Measurements from ENCODE around the gene PITHD1.

DNA sequence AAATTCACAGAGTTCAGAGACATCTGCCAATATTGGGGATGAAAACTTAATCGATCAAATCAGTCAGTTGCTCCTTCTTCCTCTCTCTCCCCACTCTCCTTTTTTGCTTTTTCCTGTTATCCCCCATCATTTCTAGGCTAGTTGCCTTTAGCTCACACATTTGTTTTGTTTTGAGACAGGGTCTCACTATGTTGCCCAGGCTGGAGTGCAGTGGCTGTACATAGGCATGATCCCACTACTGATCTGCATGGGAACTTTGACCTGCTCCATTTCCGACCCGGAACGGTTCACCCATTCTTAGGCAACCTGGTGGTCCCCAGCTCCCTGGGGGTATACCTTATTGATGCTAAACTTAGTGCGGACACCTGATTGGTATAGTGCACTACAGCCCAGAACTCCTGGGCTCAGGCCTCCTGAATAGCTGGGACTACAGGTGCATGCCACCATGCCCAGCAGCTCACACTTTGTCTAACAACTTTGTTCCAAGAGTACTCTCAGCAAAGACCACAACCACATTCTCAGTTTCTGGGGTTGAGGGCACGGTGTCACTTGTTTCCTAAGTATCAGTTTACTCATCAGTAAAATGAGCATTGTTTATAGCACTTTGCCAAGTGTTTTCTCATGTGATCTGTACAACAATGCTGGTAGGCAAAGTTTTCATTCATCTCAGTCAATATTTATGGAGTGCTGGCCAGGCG is 41.6 kb upstream of the PITHD1 start:
- TF ChIP-seq GATA3 (IDR thresholded peaks at IDR 0.05; ENCODE audit: low read depth, low read length): no peak
- no peak for TF ChIP-seq GATA2 (IDR thresholded peaks at IDR 0.05; ENCODE audit: low read depth, low read length)

Data from SH-SY5Y (cell line).